ENCODE data around the gene ENPEP. TPM values are rescaled to one million over a fixed set of nuclear protein-coding genes. Genes with fewer than 3 reads are reported as not detected.

The ENPEP gene
- total RNA-seq, 6 donors from 2014 or later = 0.49 to 10.6 (median 6.1) TPM

GRCh38 chr4:110612631-110613269 is 136.8 kb downstream of the ENPEP start:
- H3K27me3 ChIP-seq = peaks cover 0 to 62% (median 27%) of the 10 kb centered on the region in 4 donors
- H3K4me3 ChIP-seq = no peak overlapping the region
- TF ChIP-seq CTCF (IDR thresholded peaks at IDR 0.05) (no peak), POLR2AphosphoS5 (IDR thresholded peaks at IDR 0.05) (no peak), POLR2A (IDR thresholded peaks at IDR 0.05) (no peak), EP300 (IDR thresholded peaks at IDR 0.05) (no peak)
- 14 to 22% methylated on average over 12 to 23 of the region's 23 CpGs for WGBS, 2 donors
- no peaks in the 10 kb centered on the region for H3K36me3 ChIP-seq
- DNase-seq (no peak), ATAC-seq (ENCODE audit: low FRiP score in 2 of 2) (no peak)
- peaks cover 0 to 20% (median 6%) of the 10 kb centered on the region in 4 donors for H3K4me1 ChIP-seq
- H3K27ac ChIP-seq = no peak overlapping the region
- no peaks in the 10 kb centered on the region for H3K9me3 ChIP-seq

GRCh38 chr4:110613745-110614144 is 137.8 kb downstream of the ENPEP start:
- ATAC-seq (ENCODE audit: low FRiP score in 2 of 2) = no peak
- WGBS, 2 donors = 18 to 32% methylated on average over 3 of the region's 3 CpGs
- no peak for TF ChIP-seq POLR2AphosphoS5 (IDR thresholded peaks at IDR 0.05)
- TF ChIP-seq POLR2A (IDR thresholded peaks at IDR 0.05) = no peak
- no peak for TF ChIP-seq CTCF (IDR thresholded peaks at IDR 0.05)
- no peak for TF ChIP-seq EP300 (IDR thresholded peaks at IDR 0.05)

GRCh38 chr4:110614173-110614963 is 138.4 kb downstream of the ENPEP start:
- Histone ChIP-seq H3K36me3 (no peaks in the 10 kb centered on the region), H3K4me1 (peaks cover 0 to 31% (median 8%) of the 10 kb centered on the region in 4 donors), H3K27ac (no peak overlapping the region), H3K27me3 (peaks cover 0 to 78% (median 39%) of the 10 kb centered on the region in 4 donors), H3K9me3 (no peaks in the 10 kb centered on the region), H3K4me3 (no peak overlapping the region)
- ATAC-seq (ENCODE audit: low FRiP score in 2 of 2) = no peak
- 21 to 23% methylated on average over 27 of the region's 27 CpGs for WGBS, 2 donors
- no peak for DNase-seq
- TF ChIP-seq EP300 (IDR thresholded peaks at IDR 0.05) = no peak
- no peak for TF ChIP-seq POLR2A (IDR thresholded peaks at IDR 0.05)
- no peak for TF ChIP-seq CTCF (IDR thresholded peaks at IDR 0.05)
- TF ChIP-seq POLR2AphosphoS5 (IDR thresholded peaks at IDR 0.05) = no peak

More at GRCh38 chr4:110613745-110614144, 137.8 kb downstream of the ENPEP start:
- Histone ChIP-seq H3K4me1 (peaks cover 0 to 24% (median 6%) of the 10 kb centered on the region in 4 donors), H3K27ac (no peak overlapping the region), H3K9me3 (no peaks in the 10 kb centered on the region), H3K27me3 (peaks cover 0 to 71% (median 33%) of the 10 kb centered on the region in 4 donors), H3K4me3 (no peak overlapping the region), H3K36me3 (no peaks in the 10 kb centered on the region)
- no peak for DNase-seq

Small RNA genes lying within 50 kb of the gene (small RNA-seq; reads per million reads assigned to genes)
- 0 reads per million in 4 donors for gene RF00494

Other genes starting within 250 kb of the ENPEP start
- under 1 TPM in 1 of 6 donors, not detected in 5; 0.30 TPM for gene PITX2, start 146.9 kb downstream of the ENPEP start, total RNA-seq

All from upper lobe of left lung (tissue), 6 donors.